ENCODE data around the gene TK2.

DNA sequence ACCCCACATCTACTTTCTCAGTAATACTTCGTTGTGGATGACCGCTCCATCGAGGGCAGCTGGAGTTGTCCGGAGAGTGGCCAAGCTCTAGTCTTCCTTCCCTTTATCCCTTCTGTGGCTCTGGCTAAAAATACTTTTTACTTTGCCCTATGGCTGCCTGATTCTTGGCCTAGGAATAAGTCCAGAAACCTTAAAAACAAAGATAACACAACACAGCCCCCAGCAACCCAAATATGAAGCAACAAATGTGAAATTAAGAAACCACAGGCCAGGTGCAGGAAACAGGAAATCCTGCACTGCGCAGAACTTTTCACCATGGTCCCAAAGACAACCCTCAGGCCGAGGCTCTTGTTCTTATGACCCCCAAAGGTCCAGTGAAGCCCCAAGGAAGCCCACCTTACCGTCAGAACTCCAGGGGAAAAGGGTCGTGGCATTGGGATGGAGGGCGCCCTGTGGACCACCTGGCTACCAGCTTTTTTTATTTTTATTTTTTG, 26.0 kb downstream of the TK2 start:
- no peak for TF ChIP-seq POLR2AphosphoS5 (IDR thresholded peaks at IDR 0.05)
- TF ChIP-seq, protein P1, sequence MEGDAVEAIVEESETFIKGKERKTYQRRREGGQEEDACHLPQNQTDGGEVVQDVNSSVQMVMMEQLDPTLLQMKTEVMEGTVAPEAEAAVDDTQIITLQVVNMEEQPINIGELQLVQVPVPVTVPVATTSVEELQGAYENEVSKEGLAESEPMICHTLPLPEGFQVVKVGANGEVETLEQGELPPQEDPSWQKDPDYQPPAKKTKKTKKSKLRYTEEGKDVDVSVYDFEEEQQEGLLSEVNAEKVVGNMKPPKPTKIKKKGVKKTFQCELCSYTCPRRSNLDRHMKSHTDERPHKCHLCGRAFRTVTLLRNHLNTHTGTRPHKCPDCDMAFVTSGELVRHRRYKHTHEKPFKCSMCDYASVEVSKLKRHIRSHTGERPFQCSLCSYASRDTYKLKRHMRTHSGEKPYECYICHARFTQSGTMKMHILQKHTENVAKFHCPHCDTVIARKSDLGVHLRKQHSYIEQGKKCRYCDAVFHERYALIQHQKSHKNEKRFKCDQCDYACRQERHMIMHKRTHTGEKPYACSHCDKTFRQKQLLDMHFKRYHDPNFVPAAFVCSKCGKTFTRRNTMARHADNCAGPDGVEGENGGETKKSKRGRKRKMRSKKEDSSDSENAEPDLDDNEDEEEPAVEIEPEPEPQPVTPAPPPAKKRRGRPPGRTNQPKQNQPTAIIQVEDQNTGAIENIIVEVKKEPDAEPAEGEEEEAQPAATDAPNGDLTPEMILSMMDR (IDR thresholded peaks at IDR 0.05) = no peak

Measured in breast epithelium (tissue), 3 donors.